SU-DHL-6 (cell line): ENCODE data around the gene OLIG2.

ENCODE experiments used
- H2AFZ ChIP-seq: fragments of 200-600 bp; sonication (generic); 2 replicates; pipeline ENCODE4 v1.6.1; 2014; ENCODE audit warnings: low read depth, mild to moderate bottlenecking, moderate library complexity, mixed read lengths, antibody characterized with exemption, low read length; ENCODE audit not compliant: severe bottlenecking
- H3F3A ChIP-seq: fragments of 200-600 bp; shearing (Covaris generic); 2 replicates; pipeline ENCODE4 v1.6.0; 2016; ENCODE audit warnings: antibody characterized with exemption, mild to moderate bottlenecking; ENCODE audit not compliant: insufficient read depth
- H3K27ac ChIP-seq: fragments of 200-600 bp; sonication (generic); 2 replicates; pipeline ENCODE4 v1.5.1; 2016; ENCODE audit warnings: low read depth, mild to moderate bottlenecking, low read length, moderate library complexity, mixed read lengths
- H3K27me3 ChIP-seq: fragments of 200-600 bp; sonication (generic), shearing (Covaris generic); 2 replicates; pipeline ENCODE4 v1.6.0; 2014; ENCODE audit warnings: mild to moderate bottlenecking, low read length
- H3K36me3 ChIP-seq: fragments of 200-600 bp; sonication (generic); 2 replicates; pipeline ENCODE4 v1.6.1; 2014; ENCODE audit warnings: mild to moderate bottlenecking, low read length, mixed read lengths
- H3K4me2 ChIP-seq: fragments of 300-600, 200-600 bp; shearing (Covaris generic), sonication (generic); 2 replicates; pipeline ENCODE4 v1.6.0; 2014; ENCODE audit warnings: low read length, low read depth, mild to moderate bottlenecking; ENCODE audit not compliant: poor library complexity, severe bottlenecking
- H3K4me3 ChIP-seq: fragments of 200-600 bp; sonication (generic); 2 replicates; pipeline ENCODE4 v1.5.1; 2014; ENCODE audit warnings: antibody characterized with exemption, low read length, mild to moderate bottlenecking, mixed read lengths; ENCODE audit not compliant: insufficient read depth, poor library complexity, severe bottlenecking
- H3K79me2 ChIP-seq: fragments of 200-600 bp; sonication (generic); 2 replicates; pipeline ENCODE4 v1.6.1; 2014; ENCODE audit warnings: mild to moderate bottlenecking, low read length, moderate library complexity; ENCODE audit not compliant: insufficient read depth
- H3K9ac ChIP-seq: fragments of 200-600 bp; sonication (generic); 2 replicates; pipeline ENCODE4 v1.7.0; 2014; ENCODE audit warnings: mild to moderate bottlenecking, low read length
- H3K9me2 ChIP-seq: fragments of 200-600 bp; sonication (generic); replicated peaks from 2 replicates; pipeline ENCODE4 v1.6.1; 2014; ENCODE audit warnings: low read length; ENCODE audit not compliant: insufficient read depth
- H3K9me3 ChIP-seq: fragments of 200-600 bp; sonication (generic); 2 replicates; pipeline ENCODE4 v1.6.1; 2014; ENCODE audit warnings: low read length, mixed read lengths; ENCODE audit not compliant: insufficient read depth
- H4K20me1 ChIP-seq: fragments of 200-600 bp; sonication (generic); 2 replicates; pipeline ENCODE4 v1.6.1; 2014; ENCODE audit warnings: low read depth, mild to moderate bottlenecking, antibody characterized with exemption, low read length, moderate library complexity, mixed read lengths
- CTCF ChIP-seq: fragments of 200-600 bp; sonication (generic); IDR thresholded peaks from one replicate; pipeline ENCODE4 v1.5.1; 2017; ENCODE audit warnings: antibody characterized with exemption, mild to moderate bottlenecking, low read length, moderate library complexity; ENCODE audit not compliant: insufficient read depth, poor library complexity, severe bottlenecking
- EZH2phosphoT487 ChIP-seq: fragments of 200-600 bp; sonication (generic), shearing (Covaris generic); conservative IDR thresholded peaks from 2 replicates; pipeline ENCODE4 v1.6.1; 2018; ENCODE audit warnings: mild to moderate bottlenecking, antibody characterized with exemption, low read length, moderate library complexity, mixed read lengths

Gene OLIG2

GRCh38 chr21:33069994-33070743 lies 44.4 kb downstream of the OLIG2 start, which contains the start of gene OLIG1:
TSS of gene OLIG1 (plus strand) at chr21:33070141. CDS start at chr21:33070247, 106 bp downstream.
- Histone ChIP-seq H3K27me3 (no peaks in the 10 kb centered on the region), H3K4me2 (no peak within 1 kb of the TSS)

GRCh38 chr21:33070744-33070997 lies 44.9 kb downstream of the OLIG2 start:
- Histone ChIP-seq H2AFZ (no peak overlapping the region), H4K20me1 (no peaks in the 10 kb centered on the region), H3K27me3 (no peaks in the 10 kb centered on the region), H3K9me3 (no peaks in the 10 kb centered on the region), H3K79me2 (no peaks in the 10 kb centered on the region), H3K36me3 (no peaks in the 10 kb centered on the region), H3K4me3 (no peak overlapping the region), H3K27ac (no peak overlapping the region), H3F3A (no peaks in the 10 kb centered on the region), H3K9me2 (no peaks in the 10 kb centered on the region), H3K9ac (no peak overlapping the region), H3K4me2 (no peak overlapping the region)
- TF ChIP-seq EZH2phosphoT487: no peak
- TF ChIP-seq CTCF: no peak

More at GRCh38 chr21:33069994-33070743, 44.4 kb downstream of the OLIG2 start, which contains the start of gene OLIG1:
- Histone ChIP-seq H2AFZ (no peak within 1 kb of the TSS), H3K27ac (no peak within 1 kb of the TSS), H3F3A (no peaks in the 10 kb centered on the region), H3K9me3 (no peaks in the 10 kb centered on the region), H3K9ac (no peak within 1 kb of the TSS), H4K20me1 (no peaks in the 10 kb centered on the region), H3K4me3 (no peak within 1 kb of the TSS), H3K9me2 (no peaks in the 10 kb centered on the region), H3K36me3 (no peaks in the 10 kb centered on the region), H3K79me2 (no peaks in the 10 kb centered on the region)
- no peak for TF ChIP-seq CTCF
- TF ChIP-seq EZH2phosphoT487: no peak

GRCh38 chr21:33070998-33071769 lies 45.4 kb downstream of the OLIG2 start:
- no peaks in the 10 kb centered on the region for H3K9me2 ChIP-seq
- no peaks in the 10 kb centered on the region for H3K36me3 ChIP-seq
- H3F3A ChIP-seq: no peaks in the 10 kb centered on the region
- no peaks in the 10 kb centered on the region for H3K9me3 ChIP-seq
- no peak overlapping the region for H2AFZ ChIP-seq
- H3K9ac ChIP-seq: no peak overlapping the region
- H3K27ac ChIP-seq: no peak overlapping the region
- no peak for TF ChIP-seq CTCF
- no peak for TF ChIP-seq EZH2phosphoT487
- no peak overlapping the region for H3K4me2 ChIP-seq
- H3K79me2 ChIP-seq: no peaks in the 10 kb centered on the region
- no peaks in the 10 kb centered on the region for H4K20me1 ChIP-seq
- H3K27me3 ChIP-seq: no peaks in the 10 kb centered on the region
- no peak overlapping the region for H3K4me3 ChIP-seq
